Neural cell (in vitro differentiated cells): ENCODE results near the gene HOXB5. TPM values are rescaled to one million over a fixed set of nuclear protein-coding genes. Genes with fewer than 3 reads are reported as not detected.

Source experiments
- H2AFZ ChIP-seq: fragments of 200-600, 300-800 bp; sonication (generic), shearing (Covaris generic); 2 replicates; pipeline ENCODE4 v1.6.0; 2014; ENCODE audit warnings: low read depth, mild to moderate bottlenecking, antibody characterized with exemption, low read length, moderate library complexity
- H3F3A ChIP-seq: fragments of 200-600 bp; shearing (Covaris generic); 2 replicates; pipeline ENCODE4 v1.6.1; 2016; ENCODE audit warnings: mild to moderate bottlenecking, moderate library complexity, mixed read lengths, antibody characterized with exemption, low read length; ENCODE audit not compliant: insufficient read depth, poor library complexity, severe bottlenecking
- H3K27ac ChIP-seq: fragments of 200-600, 300-800 bp; sonication (generic), shearing (Covaris generic); 2 replicates; pipeline ENCODE4 v1.5.1; 2014; ENCODE audit warnings: mild to moderate bottlenecking, low read length, moderate library complexity
- H3K27me3 ChIP-seq: fragments of 300-800, 200-600 bp; sonication (generic), shearing (Covaris generic); 2 replicates; pipeline ENCODE4 v1.6.0; 2014; ENCODE audit warnings: mild to moderate bottlenecking, low read depth, low read length, moderate library complexity; ENCODE audit not compliant: insufficient read depth
- H3K36me3 ChIP-seq: fragments of 300-800, 200-600 bp; sonication (generic), shearing (Covaris generic); 2 replicates; pipeline ENCODE4 v1.5.1; 2014; ENCODE audit warnings: mild to moderate bottlenecking, antibody characterized with exemption, low read length, moderate library complexity; ENCODE audit not compliant: insufficient read depth
- H3K4me2 ChIP-seq: fragments of 300-800, 200-600 bp; sonication (generic), shearing (Covaris generic); 2 replicates; pipeline ENCODE4 v1.6.0; 2014; ENCODE audit warnings: mild to moderate bottlenecking, low read length
- H3K4me3 ChIP-seq: fragments of 300-800, 200-600 bp; sonication (generic), shearing (Covaris generic); 2 replicates; pipeline ENCODE4 v1.5.1; 2014; ENCODE audit warnings: mild to moderate bottlenecking, low read length, moderate library complexity
- H3K79me2 ChIP-seq: fragments of 200-600 bp; shearing (Covaris generic); replicated peaks from 2 replicates; pipeline ENCODE4 v1.6.0; 2014; ENCODE audit warnings: mild to moderate bottlenecking, low read length, moderate library complexity; ENCODE audit not compliant: insufficient read depth
- H3K9ac ChIP-seq: fragments of 300-800, 200-600 bp; sonication (generic), shearing (Covaris generic); 2 replicates; pipeline ENCODE4 v1.6.1; 2016; ENCODE audit warnings: mild to moderate bottlenecking, low read length, mixed read lengths
- H3K9me2 ChIP-seq: fragments of 200-600 bp; shearing (Covaris generic); 2 replicates; pipeline ENCODE4 v1.6.1; 2016; ENCODE audit warnings: mild to moderate bottlenecking, low read length, mixed read lengths; ENCODE audit not compliant: insufficient read depth
- H3K9me3 ChIP-seq: fragments of 200-600, 300-800 bp; sonication (generic), shearing (Covaris generic); 2 replicates; pipeline ENCODE4 v1.6.1; 2016; ENCODE audit warnings: mild to moderate bottlenecking, mixed run types, low read length, moderate library complexity, mixed read lengths
- H4K20me1 ChIP-seq: fragments of 200-600 bp; shearing (Covaris generic); 2 replicates; pipeline ENCODE4 v1.6.1; 2016; ENCODE audit warnings: mild to moderate bottlenecking, mixed run types; ENCODE audit not compliant: insufficient read depth
- EP300 ChIP-seq: fragments of 450-650 bp; conservative IDR thresholded peaks from 2 replicates; pipeline ENCODE4 v1.6.1; 2014; ENCODE audit warnings: antibody characterized with exemption, mild to moderate bottlenecking, moderate library complexity; ENCODE audit not compliant: poor library complexity, severe bottlenecking
- EZH2 ChIP-seq: fragments of 200-600, 300-800 bp; shearing (Covaris generic), sonication (generic); IDR thresholded peaks from 2 replicates; pipeline ENCODE4 v1.6.1; 2014; ENCODE audit warnings: antibody characterized with exemption, low read length, borderline replicate concordance, mild to moderate bottlenecking; ENCODE audit not compliant: insufficient read depth, poor library complexity, severe bottlenecking
- MXI1 ChIP-seq: fragments of 450-650 bp; conservative IDR thresholded peaks from 2 replicates; pipeline ENCODE4 v1.6.1; 2014; ENCODE audit warnings: antibody characterized with exemption, mild to moderate bottlenecking; ENCODE audit not compliant: poor library complexity, severe bottlenecking
- POLR2AphosphoS5 ChIP-seq: IDR thresholded peaks from 2 replicates; pipeline ENCODE4 v1.6.1; 2012
- RAD21 ChIP-seq: fragments of 450-650 bp; conservative IDR thresholded peaks from 2 replicates; pipeline ENCODE4 v1.6.1; 2014; ENCODE audit warnings: antibody characterized with exemption, mild to moderate bottlenecking, moderate library complexity
- SMC3 ChIP-seq: fragments of 450-650 bp; conservative IDR thresholded peaks from 2 replicates; pipeline ENCODE4 v1.6.1; 2014; ENCODE audit warnings: antibody characterized with exemption, mild to moderate bottlenecking, moderate library complexity; ENCODE audit not compliant: poor library complexity
- TAF1 ChIP-seq: IDR thresholded peaks from 2 replicates; pipeline ENCODE4 v1.6.1; 2012; ENCODE audit warnings: low read depth
- polyA plus RNA-seq: library from polyadenylated mRNA; depleted of rRNA; stranded (reverse); fragments of >200 nt; gene quantifications from 2 replicates; pipeline ENCODE4 v1.2.3, GENCODE V29; 2014
- TF ChIP-seq, protein P1 (sequence below): fragments of 450-650 bp; IDR thresholded peaks from 2 replicates; pipeline ENCODE4 v1.5.1; 2014; ENCODE audit warnings: antibody characterized with exemption, mild to moderate bottlenecking, moderate library complexity; ENCODE audit not compliant: poor library complexity, severe bottlenecking
- TF ChIP-seq, protein P2 (sequence below): IDR thresholded peaks from 2 replicates; pipeline ENCODE4 v1.6.1; 2012; ENCODE audit warnings: borderline replicate concordance

The HOXB5 gene
- polyA plus RNA-seq, 1 donor from 2014 or later: not detected

DNA sequence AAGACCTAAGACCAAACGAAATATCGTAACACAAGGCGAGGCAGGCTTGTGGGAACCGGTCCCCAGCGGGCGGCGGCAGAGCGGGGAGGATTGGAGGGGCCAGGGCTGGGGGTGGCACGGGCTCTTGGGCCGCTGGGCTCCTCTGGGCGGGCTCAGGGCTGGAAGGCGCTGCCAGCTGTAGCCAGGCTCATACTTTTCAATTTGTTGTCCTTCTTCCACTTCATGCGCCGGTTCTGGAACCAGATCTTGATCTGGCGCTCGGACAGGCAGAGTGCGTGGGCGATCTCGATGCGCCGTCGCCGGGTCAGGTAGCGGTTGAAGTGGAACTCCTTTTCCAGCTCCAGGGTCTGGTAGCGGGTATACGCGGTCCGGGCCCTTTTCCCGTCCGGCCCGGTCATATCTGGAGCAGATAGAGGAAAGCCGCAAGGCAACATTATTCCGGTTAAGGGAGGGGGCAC lies 1.5 kb downstream of the HOXB5 start:
- Histone ChIP-seq H3F3A (no peaks in the 10 kb centered on the region), H2AFZ (no peak overlapping the region), H3K9me2 (no peaks in the 10 kb centered on the region), H3K4me2 (no peak overlapping the region), H3K4me3 (no peak overlapping the region), H3K36me3 (no peaks in the 10 kb centered on the region), H3K27ac (no peak overlapping the region), H3K9ac (no peak overlapping the region), H3K9me3 (no peaks in the 10 kb centered on the region), H3K79me2 (no peaks in the 10 kb centered on the region), H4K20me1 (no peaks in the 10 kb centered on the region), H3K27me3 (peaks cover 100% of the 10 kb centered on the region)
- TF ChIP-seq SMC3 (no peak), EZH2 (no peak), POLR2AphosphoS5 (no peak), RAD21 (no peak), EP300 (no peak), TAF1 (no peak), MXI1 (no peak)
- TF ChIP-seq, protein P1, sequence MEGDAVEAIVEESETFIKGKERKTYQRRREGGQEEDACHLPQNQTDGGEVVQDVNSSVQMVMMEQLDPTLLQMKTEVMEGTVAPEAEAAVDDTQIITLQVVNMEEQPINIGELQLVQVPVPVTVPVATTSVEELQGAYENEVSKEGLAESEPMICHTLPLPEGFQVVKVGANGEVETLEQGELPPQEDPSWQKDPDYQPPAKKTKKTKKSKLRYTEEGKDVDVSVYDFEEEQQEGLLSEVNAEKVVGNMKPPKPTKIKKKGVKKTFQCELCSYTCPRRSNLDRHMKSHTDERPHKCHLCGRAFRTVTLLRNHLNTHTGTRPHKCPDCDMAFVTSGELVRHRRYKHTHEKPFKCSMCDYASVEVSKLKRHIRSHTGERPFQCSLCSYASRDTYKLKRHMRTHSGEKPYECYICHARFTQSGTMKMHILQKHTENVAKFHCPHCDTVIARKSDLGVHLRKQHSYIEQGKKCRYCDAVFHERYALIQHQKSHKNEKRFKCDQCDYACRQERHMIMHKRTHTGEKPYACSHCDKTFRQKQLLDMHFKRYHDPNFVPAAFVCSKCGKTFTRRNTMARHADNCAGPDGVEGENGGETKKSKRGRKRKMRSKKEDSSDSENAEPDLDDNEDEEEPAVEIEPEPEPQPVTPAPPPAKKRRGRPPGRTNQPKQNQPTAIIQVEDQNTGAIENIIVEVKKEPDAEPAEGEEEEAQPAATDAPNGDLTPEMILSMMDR: no peak
- TF ChIP-seq, protein P2, sequence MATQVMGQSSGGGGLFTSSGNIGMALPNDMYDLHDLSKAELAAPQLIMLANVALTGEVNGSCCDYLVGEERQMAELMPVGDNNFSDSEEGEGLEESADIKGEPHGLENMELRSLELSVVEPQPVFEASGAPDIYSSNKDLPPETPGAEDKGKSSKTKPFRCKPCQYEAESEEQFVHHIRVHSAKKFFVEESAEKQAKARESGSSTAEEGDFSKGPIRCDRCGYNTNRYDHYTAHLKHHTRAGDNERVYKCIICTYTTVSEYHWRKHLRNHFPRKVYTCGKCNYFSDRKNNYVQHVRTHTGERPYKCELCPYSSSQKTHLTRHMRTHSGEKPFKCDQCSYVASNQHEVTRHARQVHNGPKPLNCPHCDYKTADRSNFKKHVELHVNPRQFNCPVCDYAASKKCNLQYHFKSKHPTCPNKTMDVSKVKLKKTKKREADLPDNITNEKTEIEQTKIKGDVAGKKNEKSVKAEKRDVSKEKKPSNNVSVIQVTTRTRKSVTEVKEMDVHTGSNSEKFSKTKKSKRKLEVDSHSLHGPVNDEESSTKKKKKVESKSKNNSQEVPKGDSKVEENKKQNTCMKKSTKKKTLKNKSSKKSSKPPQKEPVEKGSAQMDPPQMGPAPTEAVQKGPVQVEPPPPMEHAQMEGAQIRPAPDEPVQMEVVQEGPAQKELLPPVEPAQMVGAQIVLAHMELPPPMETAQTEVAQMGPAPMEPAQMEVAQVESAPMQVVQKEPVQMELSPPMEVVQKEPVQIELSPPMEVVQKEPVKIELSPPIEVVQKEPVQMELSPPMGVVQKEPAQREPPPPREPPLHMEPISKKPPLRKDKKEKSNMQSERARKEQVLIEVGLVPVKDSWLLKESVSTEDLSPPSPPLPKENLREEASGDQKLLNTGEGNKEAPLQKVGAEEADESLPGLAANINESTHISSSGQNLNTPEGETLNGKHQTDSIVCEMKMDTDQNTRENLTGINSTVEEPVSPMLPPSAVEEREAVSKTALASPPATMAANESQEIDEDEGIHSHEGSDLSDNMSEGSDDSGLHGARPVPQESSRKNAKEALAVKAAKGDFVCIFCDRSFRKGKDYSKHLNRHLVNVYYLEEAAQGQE: no peak

DNA sequence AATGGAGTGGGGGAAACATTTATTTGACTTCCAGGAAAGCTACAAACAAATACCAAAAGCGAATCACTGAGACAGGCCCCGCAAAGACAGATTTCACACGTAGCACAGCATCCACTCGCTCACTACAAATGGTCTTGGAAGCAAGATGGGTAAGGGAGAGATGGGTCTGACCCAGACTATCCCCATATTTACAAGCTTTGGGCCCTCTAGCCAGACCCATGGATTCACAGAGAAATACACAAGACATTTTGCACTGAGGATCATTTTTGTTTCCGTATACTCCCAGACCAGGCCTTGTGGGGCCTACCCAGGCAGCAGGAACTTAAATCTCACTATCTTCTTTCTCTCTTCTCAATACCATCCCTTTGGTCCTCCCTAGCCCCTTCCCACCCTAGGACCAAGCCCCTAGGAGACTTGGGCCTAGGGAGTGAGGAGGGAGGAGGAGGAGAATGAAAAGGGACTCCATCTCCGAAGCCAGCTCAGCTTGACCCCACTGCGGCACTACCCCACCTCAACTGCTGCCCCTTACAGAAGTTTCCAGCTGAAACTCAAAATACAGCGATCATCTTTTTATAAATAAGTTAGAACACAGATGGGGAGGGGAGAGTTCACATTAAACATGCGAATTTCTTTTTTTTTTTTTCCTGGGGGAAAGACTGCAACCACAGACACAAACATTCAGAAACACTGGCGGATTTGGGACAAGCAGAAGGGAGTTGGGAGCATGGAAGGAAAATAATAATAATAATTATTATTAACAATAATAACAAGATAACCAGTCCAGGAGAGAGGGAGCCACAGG lies 2.1 kb downstream of the HOXB5 start:
- Histone ChIP-seq H3K9ac (no peak overlapping the region), H3K9me3 (no peaks in the 10 kb centered on the region), H2AFZ (no peak overlapping the region), H3K27ac (no peak overlapping the region), H3K27me3 (peaks cover 100% of the 10 kb centered on the region), H3K4me3 (no peak overlapping the region), H3K36me3 (no peaks in the 10 kb centered on the region), H3F3A (no peaks in the 10 kb centered on the region), H3K79me2 (no peaks in the 10 kb centered on the region), H3K4me2 (no peak overlapping the region), H4K20me1 (no peaks in the 10 kb centered on the region), H3K9me2 (no peaks in the 10 kb centered on the region)
- TF ChIP-seq, protein P2: no peak
- TF ChIP-seq EP300 (no peak), SMC3 (no peak), POLR2AphosphoS5 (no peak), MXI1 (no peak)
